Sigmoid colon (tissue), 4 donors: ENCODE measurements around the gene FTO.

Experiments used
- POLR2A ChIP-seq, 2 donors: fragments of 450-650 bp; IDR thresholded peaks; one replicate each; pipeline ENCODE4 v1.6.1; 2016; ENCODE audit warnings: antibody characterized with exemption in 2 of 2, mild to moderate bottlenecking in 2 of 2, moderate library complexity in 2 of 2
- POLR2AphosphoS5 ChIP-seq, 4 donors: sonication (generic); formaldehyde crosslinking; IDR thresholded peaks; one replicate each; pipeline ENCODE4 v1.6.1; 2017; ENCODE audit warnings: antibody characterized with exemption in 4 of 4

DNA sequence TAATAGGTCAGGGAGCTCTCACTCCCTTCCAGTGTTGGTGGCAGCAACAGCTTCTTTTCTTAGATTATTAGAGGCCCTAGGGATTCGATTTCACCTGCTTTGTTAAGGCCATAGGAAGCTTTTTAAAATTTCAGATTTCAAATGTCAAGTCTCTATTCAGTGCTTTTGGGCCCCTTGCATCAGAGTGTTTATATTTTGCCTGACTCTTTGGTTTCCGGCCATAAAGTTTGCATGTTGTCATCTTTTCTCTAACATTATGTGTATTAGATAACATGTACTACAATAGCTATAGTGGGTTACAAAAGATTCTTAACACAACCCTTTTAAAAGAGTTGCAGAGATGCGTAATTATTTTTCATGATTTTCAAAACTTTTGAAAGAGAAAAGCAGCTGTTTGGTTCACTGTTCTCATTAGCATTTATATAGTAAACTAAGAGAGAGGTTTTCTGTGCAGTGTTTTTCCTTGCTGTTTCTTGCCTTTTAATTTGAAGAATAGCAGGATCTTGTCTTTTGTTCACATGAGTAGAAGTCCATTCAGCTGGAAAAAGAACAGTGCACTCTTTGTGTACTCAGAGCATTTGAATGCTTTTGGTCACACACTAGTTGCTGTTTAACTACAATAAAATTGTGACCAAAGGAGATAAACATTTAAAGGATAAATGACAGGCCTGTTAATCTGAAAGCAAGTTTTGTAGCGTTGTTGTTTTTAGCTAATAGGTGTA, 52.5 kb downstream of the FTO start:
- TF ChIP-seq POLR2A (IDR thresholded peaks at IDR 0.05) (no peak), POLR2AphosphoS5 (IDR thresholded peaks at IDR 0.05) (peak in 1 of 4 donors; percentile 6)
